Measurements from ENCODE around the gene TIAM2. TPM values are rescaled to one million over a fixed set of nuclear protein-coding genes. Genes with fewer than 3 reads are reported as not detected.
"Not testable (repeated sequence)": the region's sequence is repeated elsewhere in the genome, so short reads cannot be mapped to it uniquely, and the experiment has no call there.

The TIAM2 gene
- total RNA-seq, 1 donor from 2014 or later: 18.1 TPM

- H3K27ac Mint-ChIP-seq: no peak overlapping the region
- H3K36me3 Mint-ChIP-seq: peaks cover 28% of the 10 kb centered on the region
- no peak for DNase-seq (ENCODE audit: low spot score in 2 of 2, unreplicated experiment in 2 of 2)
- H3K4me3 Mint-ChIP-seq: no peak overlapping the region
- peaks cover 5% of the 10 kb centered on the region for H3K4me1 Mint-ChIP-seq
- no peak for TF ChIP-seq CTCF (IDR thresholded peaks at IDR 0.05; ENCODE audit: unreplicated experiment)
- H3K27me3 Mint-ChIP-seq (ENCODE audit: low read depth): no peaks in the 10 kb centered on the region
- no peaks in the 10 kb centered on the region for H3K9me3 Mint-ChIP-seq
Observed at GRCh38 chr6:154956771-154957522, 38.2 kb upstream of the TIAM2 start.

GRCh38 chr6:154958469-154958868, 36.6 kb upstream of the TIAM2 start:
- Mint-ChIP-seq H3K4me1 (peaks cover 5% of the 10 kb centered on the region), H3K27me3 (ENCODE audit: low read depth) (no peaks in the 10 kb centered on the region), H3K4me3 (no peak overlapping the region), H3K9me3 (no peaks in the 10 kb centered on the region), H3K36me3 (peaks cover 27% of the 10 kb centered on the region), H3K27ac (no peak overlapping the region)
- no peak for TF ChIP-seq CTCF (IDR thresholded peaks at IDR 0.05; ENCODE audit: unreplicated experiment)
- no peak for DNase-seq (ENCODE audit: low spot score in 2 of 2, unreplicated experiment in 2 of 2)

GRCh38 chr6:154960299-154960843, 34.7 kb upstream of the TIAM2 start:
- Mint-ChIP-seq H3K27me3 (ENCODE audit: low read depth) (no peaks in the 10 kb centered on the region), H3K9me3 (no peaks in the 10 kb centered on the region), H3K27ac (no peak overlapping the region), H3K36me3 (peaks cover 31% of the 10 kb centered on the region), H3K4me3 (no peak overlapping the region), H3K4me1 (peaks cover 3% of the 10 kb centered on the region)
- no peak for DNase-seq (ENCODE audit: low spot score in 2 of 2, unreplicated experiment in 2 of 2)
- no peak for TF ChIP-seq CTCF (IDR thresholded peaks at IDR 0.05; ENCODE audit: unreplicated experiment)

- no peaks in the 10 kb centered on the region for H3K9me3 Mint-ChIP-seq
- H3K27me3 Mint-ChIP-seq (ENCODE audit: low read depth): no peaks in the 10 kb centered on the region
- H3K4me3 Mint-ChIP-seq: no peak overlapping the region
- no peak overlapping the region for H3K27ac Mint-ChIP-seq
- peaks cover 29% of the 10 kb centered on the region for H3K36me3 Mint-ChIP-seq
- DNase-seq (ENCODE audit: low spot score in 2 of 2, unreplicated experiment in 2 of 2): no peak
- TF ChIP-seq CTCF (IDR thresholded peaks at IDR 0.05; ENCODE audit: unreplicated experiment): no peak
- H3K4me1 Mint-ChIP-seq: peaks cover 3% of the 10 kb centered on the region
Observed at GRCh38 chr6:154960854-154961530, 34.1 kb upstream of the TIAM2 start.

GRCh38 chr6:154962753-154963152, 32.4 kb upstream of the TIAM2 start:
- TF ChIP-seq CTCF (IDR thresholded peaks at IDR 0.05; ENCODE audit: unreplicated experiment): no peak
- Mint-ChIP-seq H3K9me3 (no peaks in the 10 kb centered on the region), H3K36me3 (peaks cover 29% of the 10 kb centered on the region), H3K27ac (no peak overlapping the region), H3K27me3 (ENCODE audit: low read depth) (no peaks in the 10 kb centered on the region), H3K4me3 (no peak overlapping the region), H3K4me1 (peaks cover 3% of the 10 kb centered on the region)
- DNase-seq (ENCODE audit: low spot score in 2 of 2, unreplicated experiment in 2 of 2): no peak

GRCh38 chr6:154966065-154966770, 28.9 kb upstream of the TIAM2 start:
- H3K27ac Mint-ChIP-seq; H3K27me3 Mint-ChIP-seq (ENCODE audit: low read depth); H3K9me3 Mint-ChIP-seq; H3K4me1 Mint-ChIP-seq; DNase-seq (ENCODE audit: low spot score in 2 of 2, unreplicated experiment in 2 of 2); H3K4me3 Mint-ChIP-seq: not testable (repeated sequence)
- peaks cover 14% of the 10 kb centered on the region for H3K36me3 Mint-ChIP-seq

All from mesothelial cell of epicardium (in vitro differentiated cells).